HPDE6-E6E7 (cell line): ENCODE measurements around the gene THSD8.

ENCODE experiments used
- DNase-seq: peaks from one replicate; pipeline ENCODE4 v3.0.0; 2011; ENCODE audit warnings: missing footprints; ENCODE audit errors: extremely low spot score

The THSD8 gene

DNA sequence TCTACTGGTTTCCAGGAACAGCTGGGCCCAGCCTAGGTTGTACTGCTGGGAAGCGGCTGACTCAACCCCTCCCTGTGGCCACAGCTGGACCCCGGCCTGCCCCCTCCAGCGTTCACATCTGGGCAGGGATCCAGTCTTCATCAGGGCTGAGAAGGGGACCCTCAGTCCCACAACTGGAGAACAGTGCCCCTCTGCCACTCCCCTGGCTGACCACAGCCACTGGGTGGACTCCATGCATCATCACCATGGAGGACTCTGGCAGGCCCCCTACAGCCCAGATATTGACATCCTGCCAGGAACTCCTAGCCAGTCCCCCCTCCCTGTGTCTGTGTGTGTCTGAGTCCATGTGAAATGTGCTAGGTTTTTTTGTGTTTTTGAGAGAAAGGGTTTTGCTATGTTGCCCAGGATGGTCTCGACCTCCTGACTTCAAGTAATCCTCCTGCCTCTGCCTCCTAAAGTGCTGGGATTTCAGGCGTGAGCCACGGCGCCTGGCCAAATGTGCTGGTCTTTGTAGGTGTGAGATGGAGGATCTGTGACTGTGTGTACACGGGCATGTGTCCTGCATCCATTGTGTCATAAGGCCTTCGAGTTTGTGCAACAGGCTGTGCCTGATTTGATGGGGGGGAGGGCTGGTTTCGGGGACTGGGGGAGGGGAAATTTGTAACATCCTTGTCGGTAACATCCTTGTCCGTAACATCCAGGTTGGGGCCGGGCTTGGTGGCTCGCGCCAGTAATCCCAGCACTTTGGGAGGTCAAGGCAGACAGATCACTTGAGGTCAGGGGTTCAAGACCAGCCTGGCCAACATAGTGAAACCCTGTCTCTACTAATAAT, 22.5 kb upstream of the THSD8 start:
- DNase-seq = no peak

DNA sequence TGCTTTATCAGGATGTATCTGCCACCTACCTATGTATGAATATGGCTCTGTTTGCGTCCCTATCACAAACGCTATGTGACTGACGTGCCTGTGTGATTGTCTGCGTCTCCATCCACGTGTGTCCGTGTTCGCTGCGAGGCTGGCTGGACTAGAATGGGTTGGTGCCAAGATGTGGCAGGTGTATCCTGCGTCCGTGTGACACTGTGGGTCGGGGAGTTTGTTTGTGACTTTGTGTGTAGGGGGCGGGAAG, 19.8 kb upstream of the THSD8 start:
- no peak for DNase-seq

DNA sequence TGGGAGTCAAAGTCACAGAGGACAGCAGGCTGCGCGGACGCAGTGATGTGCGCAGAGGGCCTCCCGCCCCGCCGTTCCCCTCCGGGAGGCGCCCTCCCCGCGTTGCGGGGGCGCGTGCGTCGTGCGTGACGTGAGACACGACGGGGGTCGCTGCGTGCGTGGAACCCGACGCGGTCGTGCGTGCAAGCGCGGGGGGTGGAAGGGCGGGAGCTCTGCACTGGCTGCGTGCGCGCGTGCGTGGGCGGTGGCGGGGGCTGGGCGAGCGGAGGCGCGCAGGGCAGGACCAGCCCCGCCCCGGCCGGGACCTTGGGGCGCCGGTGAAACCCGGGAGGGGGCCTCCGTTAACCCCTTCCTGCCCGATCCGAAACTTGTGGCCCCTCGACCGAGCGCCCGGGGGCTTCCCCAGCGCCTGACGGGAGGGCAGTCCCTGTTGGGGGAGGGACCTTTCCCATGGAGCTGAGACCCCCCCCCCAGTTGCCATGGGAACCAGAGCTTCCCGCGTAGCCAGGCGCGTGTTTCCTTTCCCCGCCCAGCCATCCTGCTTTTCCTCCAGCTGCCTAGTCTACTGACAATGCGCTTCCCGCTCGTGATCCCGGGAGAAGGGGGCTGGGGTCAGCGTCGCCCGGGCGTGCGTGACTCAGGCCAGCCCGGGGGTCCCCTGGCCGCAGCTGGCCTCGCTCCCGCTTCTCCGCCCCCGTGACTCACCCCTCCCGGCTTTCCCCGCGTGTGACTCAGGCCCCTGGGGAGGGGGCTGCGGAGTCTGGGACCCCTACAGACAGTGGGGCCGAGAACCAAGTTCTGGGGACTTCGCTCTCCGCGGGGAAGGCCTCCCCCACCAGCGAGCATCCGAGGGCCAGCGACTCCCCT, 19.2 kb upstream of the THSD8 start:
- no peak for DNase-seq

DNA sequence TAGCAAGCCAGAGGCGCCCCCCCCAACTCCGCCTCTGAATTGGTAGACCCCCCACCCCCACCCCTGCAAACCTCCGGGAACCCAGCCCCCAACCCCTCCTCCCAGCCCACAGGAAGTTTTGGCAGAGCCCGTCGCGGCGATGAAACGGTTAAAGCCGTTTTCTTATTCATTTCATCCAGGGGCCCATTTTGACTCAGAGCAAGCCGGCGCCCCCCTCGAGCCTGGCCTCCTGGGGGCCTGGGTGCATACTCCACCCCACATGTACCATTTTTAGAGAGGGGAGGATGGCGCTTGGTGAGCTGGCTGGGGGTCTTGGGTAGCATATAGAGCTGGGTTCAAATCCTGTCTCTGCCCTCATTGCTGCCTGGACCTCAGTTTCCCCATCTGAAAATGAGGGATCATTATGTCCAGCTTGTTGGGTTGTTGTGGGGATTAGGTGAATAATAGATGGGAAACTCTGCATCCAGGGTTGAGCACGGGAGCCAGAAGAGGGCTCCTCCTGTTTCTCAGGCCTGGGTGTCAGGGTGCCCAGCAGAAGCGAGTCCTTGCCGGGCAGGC, 18.5 kb upstream of the THSD8 start:
- no peak for DNase-seq

DNA sequence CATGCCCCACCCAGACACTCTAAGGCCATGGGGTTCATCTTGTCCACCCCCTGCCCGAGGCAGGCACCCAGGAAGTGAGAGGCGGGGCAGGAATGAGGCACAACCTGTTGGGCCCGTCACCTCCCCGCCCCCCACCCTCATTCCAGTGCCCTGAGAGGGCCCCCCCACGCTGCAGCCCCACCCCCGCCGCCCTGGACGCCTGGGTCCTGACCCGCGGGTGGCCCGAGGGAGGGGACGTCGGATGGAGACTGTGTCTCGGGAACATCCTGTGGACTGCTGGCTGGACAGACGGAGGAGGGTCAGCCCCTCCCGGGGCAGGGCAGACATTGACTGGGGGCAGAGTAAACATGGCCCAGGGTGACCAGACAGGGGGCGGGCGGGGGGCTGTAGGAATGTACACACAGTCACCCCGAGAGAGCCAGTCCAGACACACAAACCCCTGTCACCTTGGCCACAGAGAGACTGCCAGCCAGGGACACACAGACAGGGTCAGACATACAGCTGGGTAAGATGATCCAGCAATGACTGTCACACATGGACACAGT, 17.9 kb upstream of the THSD8 start:
- DNase-seq = no peak

DNA sequence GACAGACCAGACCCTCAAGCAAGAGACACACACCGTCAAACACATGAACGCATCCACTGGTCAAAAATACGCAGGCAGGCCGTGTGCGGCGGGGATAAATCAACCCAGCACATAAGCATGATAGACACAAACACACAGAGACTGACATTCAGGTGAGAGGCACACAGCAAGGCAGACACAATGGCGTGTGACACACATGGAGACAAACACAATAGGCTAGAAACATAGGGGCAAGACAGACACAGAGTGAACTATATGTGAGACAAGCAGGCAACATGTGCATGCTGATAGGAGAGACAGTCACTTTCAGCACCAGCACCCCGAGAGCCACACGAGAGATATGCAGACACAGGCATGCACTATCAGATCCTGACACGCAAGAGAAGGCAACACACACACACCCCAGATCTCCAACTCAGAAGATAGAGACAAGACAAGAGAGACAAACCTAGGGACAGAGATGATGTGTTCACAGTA, 17.4 kb upstream of the THSD8 start:
- no peak for DNase-seq

DNA sequence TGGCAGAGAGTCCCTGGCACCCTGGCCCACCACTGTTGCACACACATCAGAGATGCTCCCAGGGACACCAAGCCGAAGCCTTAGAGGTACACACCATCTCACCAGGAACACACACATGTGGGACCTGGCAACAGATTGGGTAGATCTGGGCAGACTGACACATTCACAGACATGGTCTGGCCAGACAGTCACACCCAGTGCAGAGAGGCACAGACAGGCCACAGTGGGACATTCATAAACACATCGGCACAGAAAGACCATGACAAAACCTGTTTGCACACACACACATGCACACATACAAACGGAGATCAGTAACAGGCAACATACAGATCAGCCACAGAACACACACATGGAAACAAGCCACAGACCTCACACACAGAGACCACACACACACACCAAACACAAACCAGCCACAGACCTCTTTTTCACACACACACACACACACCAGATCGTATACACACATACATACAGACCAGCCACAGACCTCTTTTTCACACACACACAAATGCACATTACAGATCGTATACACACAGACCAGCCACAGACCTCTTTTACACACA, 16.9 kb upstream of the THSD8 start:
- DNase-seq = no peak

DNA sequence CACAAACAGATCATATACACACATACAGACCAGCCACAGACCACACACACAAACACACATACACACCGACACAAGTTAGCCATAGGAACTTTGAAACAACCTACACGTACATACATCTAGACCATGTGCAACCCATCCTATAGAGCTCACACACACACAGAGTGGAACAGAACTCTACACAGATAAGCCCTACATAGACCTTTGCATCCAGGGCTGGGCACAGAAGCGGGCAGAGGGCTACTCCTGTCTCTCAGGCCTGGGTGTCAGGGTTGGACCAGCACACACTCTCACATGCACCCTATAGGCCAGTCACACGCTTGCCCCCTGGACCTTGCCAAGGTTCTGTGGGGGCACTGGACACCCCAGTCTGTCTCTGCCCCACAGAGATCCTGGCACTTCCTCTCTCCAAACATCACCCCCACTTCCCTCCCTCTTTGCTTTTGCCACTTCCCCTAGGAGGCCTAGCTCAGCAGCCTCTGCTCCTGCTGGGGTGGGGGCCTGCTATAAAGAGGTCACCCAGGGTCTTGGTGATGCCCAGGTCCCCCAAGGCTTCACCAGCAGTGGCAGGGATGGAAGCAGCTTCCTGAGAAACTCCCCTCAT, 16.3 kb upstream of the THSD8 start:
- no peak for DNase-seq

DNA sequence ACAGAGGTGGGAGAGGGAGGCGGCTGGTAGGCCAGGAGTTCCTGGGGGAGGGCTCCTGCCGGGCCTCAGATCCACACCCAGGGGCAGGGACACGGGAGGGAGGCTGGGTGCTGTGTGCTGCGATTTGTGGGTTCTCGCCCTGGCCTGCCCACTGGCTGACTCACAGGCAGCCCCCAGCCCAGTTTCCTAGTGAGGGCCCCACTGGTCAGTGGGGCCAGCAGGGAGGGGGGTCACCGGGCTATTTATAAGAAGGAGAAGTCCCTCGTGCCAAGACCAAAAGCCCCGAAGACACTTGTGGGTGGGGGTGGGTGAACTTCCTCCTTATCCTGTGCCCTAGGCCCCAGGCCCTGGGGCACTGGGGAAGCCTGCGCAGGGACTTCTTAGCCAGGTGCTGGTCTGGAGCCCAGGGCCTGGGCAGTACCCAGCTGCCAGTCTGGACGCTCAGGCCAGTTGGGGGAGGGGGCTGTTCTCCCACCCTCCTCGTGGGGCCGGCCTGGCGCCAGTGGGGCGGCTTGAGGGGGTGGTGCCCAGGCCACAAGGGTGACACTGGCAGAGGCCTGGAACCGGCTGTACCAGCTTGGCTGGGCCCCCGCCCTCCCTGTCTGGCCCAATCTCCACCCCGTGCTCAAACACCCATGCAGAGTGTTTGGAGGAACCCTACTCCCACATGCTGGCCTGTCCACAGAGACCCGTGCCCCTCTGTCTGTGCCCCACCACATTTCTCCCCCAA, 15.6 kb upstream of the THSD8 start:
- no peak for DNase-seq

DNA sequence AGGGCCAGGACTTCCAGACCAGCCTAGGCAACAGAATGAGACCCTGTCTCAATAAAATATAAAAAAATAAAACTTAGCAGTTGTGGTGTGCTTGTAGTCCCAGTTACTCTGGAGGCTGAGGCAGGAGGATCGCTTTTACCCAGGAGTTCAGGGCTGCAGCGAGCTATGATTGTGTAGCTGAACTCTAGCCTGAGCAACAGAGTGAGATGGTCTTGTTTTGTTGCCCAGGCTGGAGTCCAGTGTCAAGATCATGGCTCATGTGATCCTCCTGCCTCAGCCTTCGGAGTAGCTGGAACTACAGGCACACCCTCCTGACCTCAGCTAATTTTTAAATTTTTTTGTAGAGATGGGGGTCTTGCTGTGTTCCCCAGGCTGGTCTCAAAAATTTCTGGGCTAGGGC, 14.9 kb upstream of the THSD8 start:
- no peak for DNase-seq

DNA sequence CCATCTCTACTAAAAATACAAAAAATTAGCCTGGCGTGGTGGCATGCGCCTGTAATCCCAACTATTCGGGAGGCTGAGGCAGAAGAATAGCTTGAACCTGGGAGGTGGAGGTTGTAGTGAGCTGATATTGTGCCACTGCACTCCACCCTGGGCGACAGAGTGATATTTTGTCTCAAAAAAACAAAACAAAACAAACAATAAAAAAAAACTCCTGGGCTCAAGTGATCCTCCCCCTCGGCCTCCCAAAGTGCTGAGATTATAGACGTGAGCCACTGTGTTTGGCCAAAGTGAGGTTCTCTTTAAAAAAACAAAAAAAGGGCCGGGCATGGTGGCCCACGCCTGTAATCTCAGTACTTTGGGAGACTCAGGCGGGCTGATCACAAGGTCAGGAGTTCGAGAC, 14.4 kb upstream of the THSD8 start:
- no peak for DNase-seq

DNA sequence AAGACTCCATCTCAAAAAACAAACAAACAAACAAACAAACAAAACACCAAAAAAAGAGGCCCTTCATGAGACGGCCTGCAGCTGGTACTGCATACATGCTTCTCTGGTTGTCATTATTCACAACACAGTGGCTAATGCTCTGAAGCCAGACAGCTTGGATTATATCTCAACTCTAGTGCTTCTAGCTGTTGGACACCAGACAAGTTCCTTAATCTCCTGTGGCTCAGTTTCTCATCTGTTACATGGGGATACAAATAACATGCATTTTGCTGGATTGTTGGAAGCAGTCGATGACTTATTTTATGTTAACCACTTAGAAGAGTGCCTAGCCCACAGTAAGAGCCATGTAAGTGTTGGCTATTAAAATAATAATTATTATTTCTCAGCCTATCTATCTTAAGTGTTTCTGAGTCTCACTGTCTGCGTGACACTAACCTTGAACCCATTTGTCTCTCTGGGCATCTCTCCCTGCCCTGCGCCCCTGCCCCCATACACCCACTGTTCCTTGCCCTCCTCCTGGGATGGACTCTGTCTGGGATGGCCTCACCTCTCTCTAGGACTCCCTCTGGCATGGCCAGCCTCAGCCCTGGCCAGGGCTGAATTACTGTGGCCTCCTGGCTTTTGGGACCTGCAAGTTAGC, 13.7 kb upstream of the THSD8 start:
- no peak for DNase-seq

DNA sequence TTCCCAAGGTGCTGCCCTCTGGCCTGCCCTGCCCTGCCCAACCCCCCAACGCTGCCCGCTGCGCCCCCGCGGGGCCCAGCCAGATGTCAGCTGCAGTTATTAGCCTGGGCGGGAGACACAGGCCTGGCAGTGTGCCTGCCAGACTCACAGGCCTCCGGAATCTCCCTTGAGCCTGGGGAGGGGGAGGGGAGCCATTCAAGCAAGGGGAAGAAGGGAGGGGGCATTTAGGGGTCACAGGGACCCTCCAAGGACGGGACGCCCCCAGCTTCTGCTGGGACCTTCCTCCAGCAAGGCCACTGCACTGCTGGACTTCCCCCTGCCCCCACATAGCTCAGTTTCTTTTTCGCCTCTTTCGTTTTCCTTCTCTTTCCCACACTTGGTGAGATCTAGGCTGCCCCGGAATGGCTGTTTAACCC, 13.2 kb upstream of the THSD8 start:
- DNase-seq = no peak

DNA sequence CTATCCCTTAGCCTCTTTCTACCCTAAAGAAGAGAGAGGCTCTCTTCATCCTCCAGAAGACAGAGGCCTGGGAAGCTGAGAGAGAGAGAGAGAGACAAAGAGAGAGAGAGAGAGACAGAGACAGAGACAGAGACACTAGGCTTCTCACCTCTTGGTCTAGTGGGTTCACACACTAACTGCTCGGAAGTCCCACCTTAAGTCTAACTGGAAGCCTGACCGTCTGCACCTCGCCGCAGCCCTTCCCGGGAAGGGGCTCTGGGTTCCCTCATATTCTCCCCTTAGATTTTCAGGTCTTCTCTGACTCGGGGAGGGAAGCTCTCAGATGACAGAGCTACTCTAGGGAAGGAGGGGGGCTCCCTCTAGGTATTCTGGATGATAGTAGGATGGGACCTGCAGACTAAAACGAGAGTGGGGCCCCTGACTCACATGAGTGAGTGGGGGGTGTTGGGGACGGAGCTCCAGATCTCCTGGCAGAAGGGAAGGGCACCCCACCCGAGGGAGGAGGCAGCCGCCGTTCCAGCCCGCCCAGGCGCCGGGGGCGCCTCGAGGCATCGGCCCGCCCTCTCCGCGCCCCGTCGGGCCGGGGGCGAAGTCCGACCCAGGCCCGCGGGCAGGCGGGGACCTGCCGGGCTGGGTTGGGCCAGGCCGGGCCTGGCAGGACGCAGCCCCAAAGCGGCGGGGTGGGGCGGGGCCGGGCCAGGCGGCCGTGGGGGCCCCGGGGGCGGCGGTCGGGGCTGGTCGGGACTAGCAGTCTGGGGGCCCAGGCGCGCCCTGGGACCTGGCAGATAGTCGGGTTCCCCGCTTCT, 12.6 kb upstream of the THSD8 start:
- no peak for DNase-seq

DNA sequence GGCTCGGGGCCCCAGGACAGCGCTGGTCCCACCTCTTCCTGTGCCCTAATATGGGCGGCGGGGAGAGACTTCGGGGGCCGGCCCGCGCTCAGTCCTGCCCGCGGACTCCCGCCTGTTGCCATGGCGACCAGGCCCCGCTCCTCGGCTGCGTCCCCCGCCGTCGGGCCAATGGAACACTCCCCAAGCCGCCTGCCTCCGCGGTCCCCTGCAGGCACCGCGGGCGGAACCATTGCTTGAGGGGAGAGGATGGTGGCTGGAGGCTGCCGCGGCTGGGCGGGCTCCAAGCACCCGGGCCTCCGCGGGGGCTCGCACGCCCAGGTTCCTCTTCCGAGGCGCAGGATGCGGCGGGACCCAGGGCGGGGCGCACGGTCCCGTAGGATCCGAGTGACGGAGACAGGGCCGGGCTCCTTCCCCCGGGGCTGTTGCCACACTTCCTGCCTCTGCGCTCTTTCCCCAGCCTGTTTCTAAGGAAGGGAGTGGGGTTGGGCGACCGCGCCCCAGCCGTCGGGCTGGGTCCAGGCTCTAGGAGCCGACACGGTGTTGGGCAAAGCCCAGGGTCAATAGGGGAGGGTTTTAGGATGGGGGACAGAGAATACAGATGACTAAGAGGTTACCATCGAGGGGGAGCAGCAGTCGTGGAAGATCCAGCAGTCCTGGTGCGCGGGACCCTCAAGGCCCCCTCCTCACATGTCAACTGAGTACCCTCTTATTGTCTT, 11.8 kb upstream of the THSD8 start:
- DNase-seq = no peak

DNA sequence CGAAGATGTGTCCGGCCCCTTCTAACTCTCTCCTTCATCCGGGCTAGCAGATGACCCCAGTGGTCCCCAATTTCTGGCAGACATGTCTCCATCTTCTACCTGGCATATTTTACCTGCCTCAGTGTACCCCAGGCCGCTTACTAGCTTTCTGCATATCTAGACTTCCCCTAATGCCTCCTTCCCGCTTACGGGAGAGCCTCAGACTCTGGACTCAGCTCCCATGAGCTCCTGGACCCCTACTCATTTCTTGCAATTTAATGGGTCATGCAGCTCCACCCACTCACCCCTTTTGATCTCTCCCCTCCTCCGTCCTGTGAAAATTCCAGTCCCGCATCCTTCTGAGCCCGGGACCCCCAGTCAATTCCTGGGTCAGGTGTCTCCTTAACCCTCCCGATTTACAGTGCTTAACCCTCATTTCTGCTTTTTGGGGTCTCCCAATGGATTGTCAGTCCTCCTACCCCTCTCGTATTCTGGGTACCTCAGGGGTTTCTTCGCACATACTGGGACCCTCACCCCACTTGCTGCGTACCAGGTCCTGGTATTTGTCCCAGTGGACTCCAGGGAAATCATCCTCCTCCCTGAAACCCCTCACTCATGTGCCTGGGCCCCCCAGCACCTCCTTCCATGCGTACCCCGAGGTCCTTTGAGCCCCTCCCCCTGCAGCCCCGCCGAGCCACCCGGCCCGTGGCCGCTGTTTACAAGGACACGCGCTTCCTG, 11.1 kb upstream of the THSD8 start:
- DNase-seq = no peak

DNA sequence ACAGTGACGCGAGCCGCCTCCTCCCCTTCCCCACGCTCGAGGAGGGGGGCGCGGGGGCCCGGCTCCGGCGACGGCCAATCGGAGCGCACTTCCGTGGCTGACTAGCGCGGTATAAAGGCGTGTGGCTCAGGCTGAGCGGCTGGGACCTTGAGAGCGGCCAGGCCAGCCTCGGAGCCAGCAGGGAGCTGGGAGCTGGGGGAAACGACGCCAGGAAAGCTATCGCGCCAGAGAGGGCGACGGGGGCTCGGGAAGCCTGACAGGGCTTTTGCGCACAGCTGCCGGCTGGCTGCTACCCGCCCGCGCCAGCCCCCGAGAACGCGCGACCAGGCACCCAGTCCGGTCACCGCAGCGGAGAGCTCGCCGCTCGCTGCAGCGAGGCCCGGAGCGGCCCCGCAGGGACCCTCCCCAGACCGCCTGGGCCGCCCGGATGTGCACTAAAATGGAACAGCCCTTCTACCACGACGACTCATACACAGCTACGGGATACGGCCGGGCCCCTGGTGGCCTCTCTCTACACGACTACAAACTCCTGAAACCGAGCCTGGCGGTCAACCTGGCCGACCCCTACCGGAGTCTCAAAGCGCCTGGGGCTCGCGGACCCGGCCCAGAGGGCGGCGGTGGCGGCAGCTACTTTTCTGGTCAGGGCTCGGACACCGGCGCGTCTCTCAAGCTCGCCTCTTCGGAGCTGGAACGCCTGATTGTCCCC, 10.4 kb upstream of the THSD8 start, which contains the start of gene JUNB:
TSS of gene JUNB (plus strand) at position 142 of the 706 bp plus-strand sequence. CDS start at position 428, 286 bp downstream.
- no peak for DNase-seq
